HepG2 (cell line): ENCODE data around the gene STK11. TPM values are rescaled to one million over a fixed set of nuclear protein-coding genes. Genes with fewer than 3 reads are reported as not detected.

Source experiments
- AGO2 ChIP-seq: fragments of 200-400 bp; formaldehyde crosslinking; optimal IDR thresholded peaks from 2 replicates; pipeline ENCODE3; 2017; ENCODE audit warnings: mild to moderate bottlenecking, low read depth, low read length, moderate library complexity
- ELF4 ChIP-seq: sonication (generic); formaldehyde crosslinking; IDR thresholded peaks from 2 replicates; pipeline ENCODE4 v1.5.0; 2020; ENCODE audit warnings: missing genetic modification reagents, mild to moderate bottlenecking, moderate library complexity, borderline replicate concordance
- FOXK1 ChIP-seq: sonication (generic); formaldehyde crosslinking; IDR thresholded peaks from 2 replicates; pipeline ENCODE4 v1.4.0; 2020; ENCODE audit warnings: low read depth, missing genetic modification reagents, borderline replicate concordance
- FOXO1 ChIP-seq: sonication (generic); formaldehyde crosslinking; IDR thresholded peaks from 2 replicates; pipeline ENCODE4 v1.4.0; 2020; ENCODE audit warnings: missing genetic modification reagents
- MIER3 ChIP-seq: IDR thresholded peaks from 2 replicates; pipeline ENCODE4 v1.6.1; 2016; ENCODE audit warnings: missing compliant biosample characterization, borderline replicate concordance
- NCOA2 ChIP-seq: sonication (generic); formaldehyde crosslinking; IDR thresholded peaks from 2 replicates; pipeline ENCODE4 v1.8.0; 2022; ENCODE audit warnings: inconsistent platforms
- NR3C1 ChIP-seq: sonication (generic); formaldehyde crosslinking; IDR thresholded peaks from 2 replicates; pipeline ENCODE4 v1.4.0; 2020; ENCODE audit warnings: missing genetic modification reagents
- PHF21A ChIP-seq: sonication (generic); formaldehyde crosslinking; IDR thresholded peaks from 2 replicates; pipeline ENCODE4 v1.5.0; 2020; ENCODE audit warnings: mild to moderate bottlenecking, missing genetic modification reagents
- POLR2A ChIP-seq, 2 experiments: IDR thresholded peaks; 2 replicates each; pipeline ENCODE4 v1.6.1; 2011; ENCODE audit warnings: low read depth in 2 of 2, low read length in 2 of 2, mild to moderate bottlenecking in 1 of 2, moderate library complexity in 1 of 2; ENCODE audit not compliant: insufficient read depth in 1 of 2
- SOX6 ChIP-seq, 2 experiments: fragments of 450-650 bp in 1 of 2; sonication (generic) in 1 of 2; formaldehyde crosslinking in 1 of 2; IDR thresholded peaks; 2 replicates each; pipeline versions ENCODE4 v1.4.0 to v1.6.1; 2017 to 2020; ENCODE audit warnings: antibody characterized with exemption in 1 of 2, mild to moderate bottlenecking in 1 of 2, missing genetic modification reagents in 1 of 2
- ZBTB38 ChIP-seq: sonication (generic); formaldehyde crosslinking; IDR thresholded peaks from 2 replicates; pipeline ENCODE4 v1.5.1; 2020; ENCODE audit warnings: mild to moderate bottlenecking, missing genetic modification reagents
- ZBTB7B ChIP-seq: sonication (generic); formaldehyde crosslinking; IDR thresholded peaks from 2 replicates; pipeline ENCODE4 v1.4.0; 2020; ENCODE audit warnings: missing genetic modification reagents
- ZNF138 ChIP-seq: sonication (generic); formaldehyde crosslinking; IDR thresholded peaks from 2 replicates; pipeline ENCODE4 v1.5.0; 2020; ENCODE audit warnings: mild to moderate bottlenecking, low read depth, missing genetic modification reagents
- ZNF180 ChIP-seq: sonication (generic); formaldehyde crosslinking; IDR thresholded peaks from 2 replicates; pipeline ENCODE4 v1.4.0; 2020; ENCODE audit warnings: low read depth, missing genetic modification reagents, borderline replicate concordance
- ZNF234 ChIP-seq: sonication (generic); formaldehyde crosslinking; conservative IDR thresholded peaks from 2 replicates; pipeline ENCODE4 v1.5.1; 2020; ENCODE audit warnings: mild to moderate bottlenecking, missing genetic modification reagents
- ZNF260 ChIP-seq: sonication (generic); formaldehyde crosslinking; IDR thresholded peaks from 2 replicates; pipeline ENCODE4 v1.4.0; 2020; ENCODE audit warnings: missing genetic modification reagents, low read depth, mild to moderate bottlenecking, borderline replicate concordance
- ZNF660 ChIP-seq: sonication (generic); formaldehyde crosslinking; IDR thresholded peaks from 2 replicates; pipeline ENCODE4 v1.5.1; 2020; ENCODE audit warnings: mild to moderate bottlenecking, low read depth, missing genetic modification reagents, borderline replicate concordance
- ZNF672 ChIP-seq: sonication (generic); formaldehyde crosslinking; IDR thresholded peaks from 2 replicates; pipeline ENCODE4 v1.8.1; 2022; ENCODE audit warnings: missing genetic modification reagents
- ZNF850 ChIP-seq: sonication (generic); formaldehyde crosslinking; conservative IDR thresholded peaks from 2 replicates; pipeline ENCODE4 v1.9.0; 2021; ENCODE audit warnings: mild to moderate bottlenecking, missing genetic modification reagents
- polyA plus RNA-seq, 8 experiments: library from polyadenylated mRNA; depleted of rRNA in 3 of 8; stranded (reverse) in 7 of 8; unstranded in 1 of 8; fragments of >200 nt; fragmentation: Illumina TruSeq in 4 of 8; extraction: Trizol in 4 of 8; gene quantifications; 2 replicates each; pipeline versions ENCODE4 v1.2.1 to v1.2.3, GENCODE V29; 2011 to 2016; ENCODE audit warnings: low read depth in 4 of 8, missing spikeins in 1 of 8, mixed read lengths in 1 of 8; ENCODE audit not compliant: insufficient read depth in 1 of 8
- total RNA-seq, 5 experiments: library from RNA; depleted of rRNA; stranded (reverse); fragments of >200 nt; fragmentation: Illumina TruSeq; extraction: Trizol; gene quantifications; 2 replicates each; pipeline ENCODE4 v1.2.3, GENCODE V29; 2016; ENCODE audit warnings: low read depth in 1 of 5
- TF ChIP-seq, protein P1 (sequence below): IDR thresholded peaks from 2 replicates; pipeline ENCODE4 v1.6.1; 2018; ENCODE audit warnings: missing genetic modification reagents, mild to moderate bottlenecking, missing compliant biosample characterization
- TF ChIP-seq, protein P2 (sequence below): IDR thresholded peaks from 2 replicates; pipeline ENCODE4 v1.6.1; 2016; ENCODE audit warnings: mild to moderate bottlenecking
- TF ChIP-seq, protein P3 (sequence below): sonication (generic); formaldehyde crosslinking; IDR thresholded peaks from 2 replicates; pipeline ENCODE4 v1.4.0; 2020; ENCODE audit warnings: mild to moderate bottlenecking, missing genetic modification reagents, borderline replicate concordance
- TF ChIP-seq, protein P4 (sequence below): sonication (generic); formaldehyde crosslinking; IDR thresholded peaks from 2 replicates; pipeline ENCODE4 v1.4.0; 2020; ENCODE audit warnings: mild to moderate bottlenecking, missing genetic modification reagents

Gene STK11
- total and polyA plus RNA-seq, 2 of the 13 experiments (the other 11 are each of a cell fraction or from before 2014, with no cell fraction given): 27.5 to 43.6 TPM

DNA sequence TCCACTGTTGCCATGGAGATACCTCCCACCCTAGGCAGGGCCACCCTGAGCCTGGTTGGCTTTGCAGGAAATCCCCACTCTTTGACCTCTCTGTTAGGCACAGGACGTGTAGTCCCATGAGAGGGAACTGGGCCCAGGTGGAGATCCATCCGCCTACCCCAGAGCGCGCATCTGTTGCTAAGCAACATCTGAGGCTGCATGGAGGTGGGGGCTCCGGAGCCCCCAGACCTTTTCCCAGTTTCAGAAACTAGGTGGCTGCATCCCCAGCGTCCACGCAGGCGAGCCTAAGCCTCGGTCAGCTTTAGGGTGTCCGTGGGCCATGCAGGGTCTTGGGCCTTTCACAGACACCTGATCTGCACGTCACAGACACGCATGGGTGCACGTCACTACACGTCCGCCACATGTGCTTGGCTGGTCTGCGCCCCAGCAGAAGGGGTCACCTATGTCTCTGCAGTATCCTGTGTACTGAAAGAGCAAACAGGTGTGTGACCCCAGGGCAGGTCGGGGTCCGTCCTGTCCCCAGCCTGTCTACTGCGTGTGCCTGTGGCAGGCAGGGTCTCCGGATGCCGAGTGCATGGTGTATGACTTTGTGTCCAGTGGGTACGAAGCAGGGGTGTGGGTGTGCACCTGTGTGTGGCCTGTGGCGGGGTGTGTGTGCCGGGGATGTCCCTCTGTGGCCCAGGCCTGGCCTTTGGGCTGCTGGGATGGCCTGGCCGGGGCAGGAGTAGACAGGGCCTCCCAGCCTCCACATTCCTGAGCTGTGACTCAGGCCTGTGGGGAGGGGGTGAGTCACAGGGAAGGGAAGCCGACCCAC lies 59.4 kb downstream of the STK11 start (continued):
- peak; percentile 78 for TF ChIP-seq NCOA2 (CRISPR knock-in tag)
- no peak for TF ChIP-seq ZNF660 (CRISPR knock-in tag)
- peak; percentile 72 for TF ChIP-seq ZBTB7B (CRISPR knock-in tag)
- TF ChIP-seq PHF21A (CRISPR knock-in tag): peak; percentile 92
- no peak for TF ChIP-seq ZNF672 (CRISPR knock-in tag)
- no peak for TF ChIP-seq ZNF234
- TF ChIP-seq ZNF850 (CRISPR knock-in tag): no peak
- no peak for TF ChIP-seq ZNF138 (CRISPR knock-in tag)
- TF ChIP-seq, protein P1, sequence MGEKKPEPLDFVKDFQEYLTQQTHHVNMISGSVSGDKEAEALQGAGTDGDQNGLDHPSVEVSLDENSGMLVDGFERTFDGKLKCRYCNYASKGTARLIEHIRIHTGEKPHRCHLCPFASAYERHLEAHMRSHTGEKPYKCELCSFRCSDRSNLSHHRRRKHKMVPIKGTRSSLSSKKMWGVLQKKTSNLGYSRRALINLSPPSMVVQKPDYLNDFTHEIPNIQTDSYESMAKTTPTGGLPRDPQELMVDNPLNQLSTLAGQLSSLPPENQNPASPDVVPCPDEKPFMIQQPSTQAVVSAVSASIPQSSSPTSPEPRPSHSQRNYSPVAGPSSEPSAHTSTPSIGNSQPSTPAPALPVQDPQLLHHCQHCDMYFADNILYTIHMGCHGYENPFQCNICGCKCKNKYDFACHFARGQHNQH (CRISPR knock-in tag): peak; percentile 71
- peak; percentile 17 for TF ChIP-seq AGO2
- TF ChIP-seq, protein P2, sequence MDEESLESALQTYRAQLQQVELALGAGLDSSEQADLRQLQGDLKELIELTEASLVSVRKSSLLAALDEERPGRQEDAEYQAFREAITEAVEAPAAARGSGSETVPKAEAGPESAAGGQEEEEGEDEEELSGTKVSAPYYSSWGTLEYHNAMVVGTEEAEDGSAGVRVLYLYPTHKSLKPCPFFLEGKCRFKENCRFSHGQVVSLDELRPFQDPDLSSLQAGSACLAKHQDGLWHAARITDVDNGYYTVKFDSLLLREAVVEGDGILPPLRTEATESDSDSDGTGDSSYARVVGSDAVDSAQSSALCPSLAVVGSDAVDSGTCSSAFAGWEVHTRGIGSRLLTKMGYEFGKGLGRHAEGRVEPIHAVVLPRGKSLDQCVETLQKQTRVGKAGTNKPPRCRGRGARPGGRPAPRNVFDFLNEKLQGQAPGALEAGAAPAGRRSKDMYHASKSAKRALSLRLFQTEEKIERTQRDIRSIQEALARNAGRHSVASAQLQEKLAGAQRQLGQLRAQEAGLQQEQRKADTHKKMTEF (CRISPR knock-in tag): peak; percentile 32; the same call in 1 of the 2 replicates
- TF ChIP-seq, protein P3, sequence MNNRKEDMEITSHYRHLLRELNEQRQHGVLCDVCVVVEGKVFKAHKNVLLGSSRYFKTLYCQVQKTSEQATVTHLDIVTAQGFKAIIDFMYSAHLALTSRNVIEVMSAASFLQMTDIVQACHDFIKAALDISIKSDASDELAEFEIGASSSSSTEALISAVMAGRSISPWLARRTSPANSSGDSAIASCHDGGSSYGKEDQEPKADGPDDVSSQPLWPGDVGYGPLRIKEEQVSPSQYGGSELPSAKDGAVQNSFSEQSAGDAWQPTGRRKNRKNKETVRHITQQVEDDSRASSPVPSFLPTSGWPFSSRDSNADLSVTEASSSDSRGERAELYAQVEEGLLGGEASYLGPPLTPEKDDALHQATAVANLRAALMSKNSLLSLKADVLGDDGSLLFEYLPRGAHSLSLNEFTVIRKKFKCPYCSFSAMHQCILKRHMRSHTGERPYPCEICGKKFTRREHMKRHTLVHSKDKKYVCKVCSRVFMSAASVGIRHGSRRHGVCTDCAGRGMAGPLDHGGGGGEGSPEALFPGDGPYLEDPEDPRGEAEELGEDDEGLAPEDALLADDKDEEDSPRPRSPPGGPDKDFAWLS: no peak
- TF ChIP-seq ZNF260: no peak
- TF ChIP-seq POLR2A (IDR thresholded peaks at IDR 0.05; ENCODE audit: insufficient read depth in 1 of 2, low read depth in 2 of 2, low read length in 2 of 2): no peak
- peak; percentile 35; the same call in 1 of the 2 replicates for TF ChIP-seq FOXO1 (CRISPR knock-in tag)
- peak; percentile 78 for TF ChIP-seq MIER3 (CRISPR knock-in tag)
- TF ChIP-seq, protein P4, sequence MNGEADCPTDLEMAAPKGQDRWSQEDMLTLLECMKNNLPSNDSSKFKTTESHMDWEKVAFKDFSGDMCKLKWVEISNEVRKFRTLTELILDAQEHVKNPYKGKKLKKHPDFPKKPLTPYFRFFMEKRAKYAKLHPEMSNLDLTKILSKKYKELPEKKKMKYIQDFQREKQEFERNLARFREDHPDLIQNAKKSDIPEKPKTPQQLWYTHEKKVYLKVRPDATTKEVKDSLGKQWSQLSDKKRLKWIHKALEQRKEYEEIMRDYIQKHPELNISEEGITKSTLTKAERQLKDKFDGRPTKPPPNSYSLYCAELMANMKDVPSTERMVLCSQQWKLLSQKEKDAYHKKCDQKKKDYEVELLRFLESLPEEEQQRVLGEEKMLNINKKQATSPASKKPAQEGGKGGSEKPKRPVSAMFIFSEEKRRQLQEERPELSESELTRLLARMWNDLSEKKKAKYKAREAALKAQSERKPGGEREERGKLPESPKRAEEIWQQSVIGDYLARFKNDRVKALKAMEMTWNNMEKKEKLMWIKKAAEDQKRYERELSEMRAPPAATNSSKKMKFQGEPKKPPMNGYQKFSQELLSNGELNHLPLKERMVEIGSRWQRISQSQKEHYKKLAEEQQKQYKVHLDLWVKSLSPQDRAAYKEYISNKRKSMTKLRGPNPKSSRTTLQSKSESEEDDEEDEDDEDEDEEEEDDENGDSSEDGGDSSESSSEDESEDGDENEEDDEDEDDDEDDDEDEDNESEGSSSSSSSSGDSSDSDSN (CRISPR knock-in tag): peak; percentile 74
- TF ChIP-seq FOXK1 (CRISPR knock-in tag): peak; percentile 42; the same call in 1 of the 2 replicates
- TF ChIP-seq ZBTB38 (CRISPR knock-in tag): 0 out of 2 replicates have a peak, but pooled peaks have one; percentile 37
- TF ChIP-seq ELF4 (CRISPR knock-in tag): no peak
- TF ChIP-seq NR3C1 (CRISPR knock-in tag): no peak
- TF ChIP-seq SOX6 (IDR thresholded peaks at IDR 0.05): no peak
- peak; percentile 33; the same call in 1 of the 2 replicates for TF ChIP-seq SOX6 (CRISPR knock-in tag; IDR thresholded peaks at IDR 0.05)
- TF ChIP-seq ZNF180: no peak
